ENCODE data around the gene COX8A. TPM values are rescaled to one million over a fixed set of nuclear protein-coding genes. Genes with fewer than 3 reads are reported as not detected.

The COX8A gene
- total and polyA plus RNA-seq, 9 of the 15 experiments (the other 6 are each of a cell fraction or from before 2014, with no cell fraction given) = 274 to 1,206 (median 526) TPM

- TF ChIP-seq ZNF316 (IDR thresholded peaks at IDR 0.05) (no peak), ESRRA (IDR thresholded peaks at IDR 0.05; ENCODE audit: borderline replicate concordance, low read depth) (no peak), POLR2G (IDR thresholded peaks at IDR 0.05; ENCODE audit: low read depth, low read length) (no peak)
Measured at GRCh38 chr11:64014356-64014755, 39.9 kb downstream of the COX8A start (continued).

- Histone ChIP-seq H3K27me3 (ENCODE audit: control insufficient read depth in 2 of 2, insufficient read depth in 2 of 2, low read length in 2 of 2) (peaks cover 0 to 3% of the 10 kb centered on the region in 2 experiments; a peak in 1 of 5 replicates), H4K20me1 (replicated peaks; ENCODE audit: control insufficient read depth, insufficient read depth, low read length) (peaks cover 47% of the 10 kb centered on the region), H3K9ac (ENCODE audit: insufficient read depth in 1 of 2, low read depth in 2 of 2, low read length in 2 of 2) (no peak overlapping the region; a peak in 1 of 4 replicates), H3K9me1 (ENCODE audit: control insufficient read depth, insufficient read depth, low read length) (no peaks in the 10 kb centered on the region), H3K9me3 (replicated peaks; ENCODE audit: control insufficient read depth, insufficient read depth, low read depth, low read length) (no peaks in the 10 kb centered on the region; the same call in 1 of the 2 replicates), H3K4me3 (no peak overlapping the region), H3K27ac (ENCODE audit: extremely low read depth, low read depth, low read length) (no peak overlapping the region), H3K36me3 (ENCODE audit: control insufficient read depth, insufficient read depth, low read length) (no peaks in the 10 kb centered on the region), H3K79me2 (ENCODE audit: control insufficient read depth, insufficient read depth, low read length) (no peaks in the 10 kb centered on the region), H3K4me2 (ENCODE audit: insufficient read depth, low read length) (no peak overlapping the region), H2AFZ (ENCODE audit: low read depth, low read length) (no peak overlapping the region), H3K4me1 (replicated peaks in 1 of 2; ENCODE audit: control insufficient read depth in 2 of 2, insufficient read depth in 2 of 2, low read length in 2 of 2) (peaks cover 0 to 44% of the 10 kb centered on the region in 2 experiments; a peak in 2 of 5 replicates)
- DNase-seq (ENCODE audit: extremely low read depth in 1 of 4, low spot score in 3 of 4) (no peak), FAIRE-seq (no peak), ATAC-seq (no peak)
- BruUV-seq (replicated peaks) = no TSS peak
- intact Hi-C loops (cut with micrococcal nuclease) = no loop called here
- ChIA-PET CTCF (ENCODE audit: low intra/inter-chr PET ratio) (no interaction called here), POLR2A (interaction anchor here (0.5 to 1.7 kb wide), 8 partner anchors 8 to 33 kb away, joined by 3 to 8 read pairs (median 4); no protein-coding TSS in a partner anchor)
- in situ Hi-C loops (cut with MboI) = no loop called here
- 53% methylated on average over 13 of the region's 20 CpGs for WGBS (ENCODE audit: insufficient coverage, low coverage, missing lambda C conversion rate)
- TF ChIP-seq MTF1 (CRISPR knock-in tag; IDR thresholded peaks at IDR 0.05; ENCODE audit: borderline replicate concordance) (no peak), ARHGAP35 (IDR thresholded peaks at IDR 0.05; ENCODE audit: partially characterized antibody) (no peak), TRIM25 (IDR thresholded peaks at IDR 0.05; ENCODE audit: borderline replicate concordance) (no peak), KAT7 (CRISPR knock-in tag; IDR thresholded peaks at IDR 0.05; ENCODE audit: borderline replicate concordance) (no peak), ZFP91 (CRISPR knock-in tag; IDR thresholded peaks at IDR 0.05) (no peak), ZBTB9 (CRISPR knock-in tag; IDR thresholded peaks at IDR 0.05) (no peak), TBP (optimal IDR thresholded peaks at IDR 0.05; ENCODE audit: low read depth, low read length) (no peak)
Measured at GRCh38 chr11:64015510-64015909, 41.1 kb downstream of the COX8A start.

Data from K562 (cell line).